ENCODE data around the gene ICAM1. TPM values are rescaled to one million over a fixed set of nuclear protein-coding genes. Genes with fewer than 3 reads are reported as not detected.

The ICAM1 gene
- total RNA-seq, 5 donors from 2014 or later (not counting 1 experiment from before 2014, with no cell fraction given) = 4.2 to 11.0 (median 5.9) TPM

- ATAC-seq (replicated peaks in 1 of 4) = no peak
Measured at GRCh38 chr19:10334588-10335351, 63.9 kb downstream of the ICAM1 start.

DNA sequence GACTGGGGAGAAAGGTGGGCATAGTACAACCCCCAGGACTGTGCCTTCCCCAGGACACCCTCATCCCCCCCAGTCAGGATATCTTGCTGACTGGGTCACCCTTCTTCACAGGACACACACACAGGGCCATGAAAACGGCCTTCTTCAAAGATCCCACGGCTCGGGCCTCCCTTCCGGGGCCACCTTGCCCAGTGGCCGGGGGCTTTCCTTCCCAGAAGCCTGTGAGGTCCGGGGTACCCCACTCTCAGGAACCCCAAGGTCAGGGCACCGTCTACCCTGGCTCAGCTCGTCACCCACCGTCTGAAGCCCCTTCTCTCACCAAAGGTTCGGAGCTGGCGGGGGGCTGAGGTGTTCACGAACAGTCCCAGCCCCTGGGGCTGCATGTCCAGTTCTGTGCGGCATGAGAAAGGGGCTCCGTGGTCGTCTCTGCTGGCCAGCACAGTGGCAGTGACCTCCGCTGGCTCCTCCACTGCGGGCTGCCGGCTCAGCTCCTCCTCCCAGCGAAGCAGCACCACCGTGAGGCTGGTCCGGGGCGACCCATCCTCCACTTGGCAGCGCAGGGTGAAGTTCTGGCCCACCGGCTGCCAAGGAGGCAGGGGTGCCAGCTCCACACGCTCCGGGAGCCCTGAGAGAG is 64.5 kb downstream of the ICAM1 start:
- Mint-ChIP-seq H3K4me1 (peaks cover 45 to 57% (median 51%) of the 10 kb centered on the region in 3 donors), H3K27me3 (no peaks in the 10 kb centered on the region), H3K4me3 (peak overlapping the region in 1 of 3 donors; percentile 24), H3K36me3 (peaks cover 7% of the 10 kb centered on the region), H3K9me3 (no peaks in the 10 kb centered on the region), H3K27ac (no peak overlapping the region)
- Histone ChIP-seq H3K36me3 (ENCODE audit: control insufficient read depth in 2 of 2, extremely low read depth in 1 of 2, insufficient read depth in 1 of 2, low read length in 1 of 2) (peaks cover 24 to 25% of the 10 kb centered on the region in 2 donors), H3K27ac (ENCODE audit: low read length) (no peak overlapping the region), H3K4me1 (ENCODE audit: control insufficient read depth in 1 of 2, extremely low read depth in 1 of 2, insufficient read depth in 2 of 2, low read length in 2 of 2) (peaks cover 18 to 78% of the 10 kb centered on the region in 2 experiments), H3K9me3 (no peaks in the 10 kb centered on the region), H3K27me3 (replicated peaks in 1 of 2; ENCODE audit: control insufficient read depth in 2 of 2, extremely low read depth in 1 of 2, insufficient read depth in 2 of 2, low read length in 1 of 2) (no peaks in the 10 kb centered on the region), H3K4me3 (ENCODE audit: control insufficient read depth in 1 of 2, extremely low read depth in 1 of 2, low read length in 1 of 2) (no peak overlapping the region)
- no peak for ATAC-seq (replicated peaks in 1 of 4)
- POLR2A ChIA-PET = no interaction called here
- 98% methylated on average over 14 of the region's 26 CpGs for WGBS (ENCODE audit: insufficient coverage)
- DNase-seq = no peak
- CTCF ChIA-PET = no interaction called here

More at GRCh38 chr19:10334588-10335351, 63.9 kb downstream of the ICAM1 start:
- Mint-ChIP-seq H3K9me3 (no peaks in the 10 kb centered on the region), H3K27me3 (no peaks in the 10 kb centered on the region), H3K36me3 (peaks cover 11% of the 10 kb centered on the region), H3K27ac (peak overlapping the region in 1 of 2 donors; percentile 34), H3K4me3 (peak overlapping the region in 1 of 3 donors; percentile 93), H3K4me1 (peaks cover 43 to 54% (median 52%) of the 10 kb centered on the region in 3 donors)
- DNase-seq = peak in 17 of 35 experiments; percentile 8 to 41 (median 22)
- H3K36me3 ChIP-seq (ENCODE audit: control insufficient read depth in 2 of 2, extremely low read depth in 1 of 2, insufficient read depth in 1 of 2, low read length in 1 of 2) = peaks cover 26 to 32% of the 10 kb centered on the region in 2 donors
- H3K9me3 ChIP-seq = no peaks in the 10 kb centered on the region
- H3K27ac ChIP-seq (ENCODE audit: low read length) = no peak overlapping the region
- no peaks in the 10 kb centered on the region for H3K27me3 ChIP-seq (replicated peaks in 1 of 2; ENCODE audit: control insufficient read depth in 2 of 2, extremely low read depth in 1 of 2, insufficient read depth in 2 of 2, low read length in 1 of 2)
- H3K4me1 ChIP-seq (ENCODE audit: control insufficient read depth in 1 of 2, extremely low read depth in 1 of 2, insufficient read depth in 2 of 2, low read length in 2 of 2) = peaks cover 18 to 71% of the 10 kb centered on the region in 2 experiments
- CTCF ChIA-PET = interaction anchor here in 1 of 2 donors (1.9 kb wide), 1 partner anchor 76 kb away, joined by 5 read pairs; no protein-coding TSS in a partner anchor
- POLR2A ChIA-PET = no interaction called here
- 91% methylated on average over 46 of the region's 59 CpGs for WGBS (ENCODE audit: insufficient coverage)
- no peak overlapping the region for H3K4me3 ChIP-seq (ENCODE audit: control insufficient read depth in 1 of 2, extremely low read depth in 1 of 2, low read length in 1 of 2)

Other genes starting within 250 kb of the ICAM1 start
- 100 to 1,000 TPM in 3 of 5 donors, 10 to 100 TPM in 2; 75.5 to 116 (median 109) TPM for gene SHFL, start 184.8 kb upstream of the ICAM1 start, total RNA-seq
- 1 to 10 TPM in 3 of 5 donors, under 1 TPM in 2; 0.37 to 1.7 (median 1.1) TPM for gene ANGPTL6, start 168.4 kb upstream of the ICAM1 start, total RNA-seq
- 100 to 1,000 TPM in 3 of 5 donors, 10 to 100 TPM in 2; 89.3 to 140 (median 123) TPM for gene PPAN, start 164.8 kb upstream of the ICAM1 start, total RNA-seq
- gene P2RY11, start 159.4 kb upstream of the ICAM1 start, total RNA-seq = 10 to 100 TPM; 58.8 to 75.2 (median 61.7) TPM
- 100 to 1,000 TPM; 288 to 435 (median 387) TPM for gene EIF3G, start 151.2 kb upstream of the ICAM1 start, total RNA-seq
- gene DNMT1, start 76.2 kb upstream of the ICAM1 start, total RNA-seq = 100 to 1,000 TPM; 199 to 245 (median 235) TPM
- gene S1PR2, start 39.8 kb upstream of the ICAM1 start, total RNA-seq = 10 to 100 TPM in 2 of 5 donors, 1 to 10 TPM in 3; 6.2 to 11.4 (median 9.8) TPM
- 10 to 100 TPM; 32.9 to 56.6 (median 53.1) TPM for gene MRPL4, start 18.9 kb upstream of the ICAM1 start, total RNA-seq
- gene ICAM4, start 15.8 kb downstream of the ICAM1 start, total RNA-seq = under 1 TPM; 0.47 to 0.79 (median 0.53) TPM
- gene ICAM5, start 18.8 kb downstream of the ICAM1 start, total RNA-seq = 1 to 10 TPM in 1 of 5 donors, under 1 TPM in 4; 0.20 to 1.1 (median 0.59) TPM
- 10 to 100 TPM in 2 of 5 donors, 1 to 10 TPM in 3; 3.9 to 11.8 (median 8.1) TPM for gene ZGLP1, start 38.7 kb downstream of the ICAM1 start, total RNA-seq
- 10 to 100 TPM in 3 of 5 donors, 1 to 10 TPM in 2; 5.7 to 16.8 (median 11.4) TPM for gene FDX2, start 44.9 kb downstream of the ICAM1 start, total RNA-seq
- 10 to 100 TPM; 31.5 to 68.2 (median 61.2) TPM for gene RAVER1, start 62.4 kb downstream of the ICAM1 start, total RNA-seq
- 100 to 1,000 TPM; 167 to 233 (median 183) TPM for gene ICAM3, start 68.5 kb downstream of the ICAM1 start, total RNA-seq
- gene TYK2, start 109.5 kb downstream of the ICAM1 start, total RNA-seq = 100 to 1,000 TPM; 277 to 346 (median 323) TPM
- gene CDC37, start 132.4 kb downstream of the ICAM1 start, total RNA-seq = 100 to 1,000 TPM; 163 to 205 (median 190) TPM
- gene PDE4A, start 149.4 kb downstream of the ICAM1 start, total RNA-seq = 10 to 100 TPM in 1 of 5 donors, 1 to 10 TPM in 4; 2.2 to 13.3 (median 6.2) TPM
- gene KEAP1, start 232.2 kb downstream of the ICAM1 start, total RNA-seq = 10 to 100 TPM; 18.4 to 64.2 (median 56.0) TPM
- gene S1PR5, start 246.3 kb downstream of the ICAM1 start, total RNA-seq = 10 to 100 TPM in 1 of 5 donors, 1 to 10 TPM in 4; 1.9 to 25.0 (median 6.5) TPM

Measured in T-cell (primary cell).